Rectal smooth muscle tissue (tissue), 1 donor: Measurements from ENCODE around the gene HEATR5A.
A peak's percentile ranks its signal among the peaks of the same experiment; 100 is the strongest.
"Not testable (repeated sequence)": the region's sequence is repeated elsewhere in the genome, so short reads cannot be mapped to it uniquely, and the experiment has no call there.

Experiments used
- H3K27ac ChIP-seq: one replicate; pipeline ENCODE4 v1.7.0; 2013; ENCODE audit warnings: low read depth, low read length, inconsistent platforms
- H3K27me3 ChIP-seq: one replicate; pipeline ENCODE4 v1.7.0; 2013; ENCODE audit warnings: low read length; ENCODE audit not compliant: control insufficient read depth, insufficient read depth
- H3K36me3 ChIP-seq: one replicate; pipeline ENCODE4 v1.7.0; 2013; ENCODE audit warnings: low read length; ENCODE audit not compliant: control insufficient read depth, insufficient read depth
- H3K4me1 ChIP-seq: one replicate; pipeline ENCODE4 v1.7.0; 2013; ENCODE audit warnings: low read length; ENCODE audit not compliant: control insufficient read depth, insufficient read depth
- H3K4me3 ChIP-seq: one replicate; pipeline ENCODE4 v1.7.0; 2013; ENCODE audit warnings: low read length
- H3K9ac ChIP-seq: one replicate; pipeline ENCODE4 v1.7.0; 2013; ENCODE audit warnings: low read length

Gene HEATR5A

DNA sequence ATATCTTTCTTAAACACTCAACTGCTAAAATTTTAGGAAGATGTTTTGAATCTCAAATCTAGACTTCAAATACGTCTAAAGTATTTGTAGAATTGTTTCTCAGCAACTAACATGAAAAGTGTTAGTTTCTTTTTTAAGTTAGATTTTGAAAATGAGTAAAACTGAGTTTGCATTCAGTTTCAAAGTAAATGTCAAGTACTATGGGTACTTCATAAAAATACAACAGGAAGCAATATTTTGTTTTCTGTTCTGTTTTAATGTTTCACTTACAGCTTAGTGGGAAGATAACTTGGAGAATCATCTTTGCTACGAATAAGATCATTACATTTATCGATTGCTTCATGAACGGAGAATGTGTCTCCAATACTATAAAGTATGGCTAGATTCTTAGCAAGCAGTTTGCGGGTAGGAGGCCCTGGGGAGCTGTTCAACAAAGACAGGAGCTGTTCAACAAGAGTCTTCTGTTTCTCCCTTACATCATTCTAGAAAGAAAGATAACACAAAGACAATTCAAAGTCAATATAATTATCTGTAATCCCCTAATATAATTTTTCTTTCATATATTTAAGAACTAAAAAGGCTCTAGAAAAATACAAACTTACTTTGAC is 20.2 kb downstream of the HEATR5A start:
- Histone ChIP-seq H3K36me3 (peaks cover 6% of the 10 kb centered on the region), H3K9ac (no peak overlapping the region), H3K27ac (no peak overlapping the region)

DNA sequence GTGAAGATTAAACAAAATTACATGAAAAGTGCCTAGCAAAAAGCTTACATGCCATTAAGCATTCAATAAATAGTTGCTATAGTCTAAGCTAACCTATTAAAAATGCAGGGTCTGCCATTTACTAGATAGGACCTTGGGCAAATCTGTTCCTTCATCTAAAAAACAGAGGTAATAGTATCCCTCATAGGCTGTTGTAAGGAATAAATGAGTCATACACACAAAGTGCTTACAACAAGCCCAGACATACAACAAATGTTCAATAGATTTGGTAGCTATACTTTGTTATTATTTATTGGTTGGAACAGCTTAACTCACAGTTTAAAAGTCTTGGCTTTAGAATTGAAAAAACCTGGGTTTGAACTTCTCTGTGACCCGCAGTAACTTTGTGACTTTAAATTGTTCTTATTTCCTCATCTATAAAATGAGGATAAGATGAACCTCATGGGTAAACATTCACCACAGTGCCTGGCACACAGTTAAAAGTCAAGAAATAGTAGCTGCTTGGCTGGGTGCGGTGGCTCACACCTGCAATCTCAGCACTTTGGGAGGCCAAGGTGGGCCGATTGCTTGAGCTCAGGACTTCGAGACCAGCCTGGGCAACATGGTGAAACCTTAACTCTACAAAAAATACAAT is 24.7 kb downstream of the HEATR5A start:
- no peak overlapping the region for H3K4me3 ChIP-seq
- no peak overlapping the region for H3K27ac ChIP-seq
- H3K4me1 ChIP-seq: no peaks in the 10 kb centered on the region
- no peak overlapping the region for H3K9ac ChIP-seq
- peaks cover 6% of the 10 kb centered on the region for H3K36me3 ChIP-seq
- H3K27me3 ChIP-seq: no peaks in the 10 kb centered on the region

More for the DNA sequence above, 20.2 kb downstream of the HEATR5A start:
- Histone ChIP-seq H3K4me3 (no peak overlapping the region), H3K27me3 (no peaks in the 10 kb centered on the region), H3K4me1 (no peaks in the 10 kb centered on the region)

- H3K36me3 ChIP-seq: peaks cover 6% of the 10 kb centered on the region
- H3K4me3 ChIP-seq: no peak overlapping the region
- H3K27ac ChIP-seq: no peak overlapping the region
- no peak overlapping the region for H3K9ac ChIP-seq
- no peaks in the 10 kb centered on the region for H3K27me3 ChIP-seq
- H3K4me1 ChIP-seq: no peaks in the 10 kb centered on the region
Observed at GRCh38 chr14:31395119-31395518, 25.2 kb downstream of the HEATR5A start.

GRCh38 chr14:31391977-31392503 is 28.3 kb downstream of the HEATR5A start:
- H3K4me1 ChIP-seq: no peaks in the 10 kb centered on the region
- no peak overlapping the region for H3K27ac ChIP-seq
- H3K4me3 ChIP-seq: no peak overlapping the region
- H3K27me3 ChIP-seq: no peaks in the 10 kb centered on the region
- no peak overlapping the region for H3K9ac ChIP-seq
- no peaks in the 10 kb centered on the region for H3K36me3 ChIP-seq

GRCh38 chr14:31391473-31391872 is 28.9 kb downstream of the HEATR5A start:
- Histone ChIP-seq H3K9ac (no peak overlapping the region), H3K27me3 (no peaks in the 10 kb centered on the region), H3K4me1 (no peaks in the 10 kb centered on the region), H3K36me3 (no peaks in the 10 kb centered on the region), H3K27ac (no peak overlapping the region), H3K4me3 (no peak overlapping the region)

- Histone ChIP-seq H3K27me3 (no peaks in the 10 kb centered on the region), H3K36me3 (no peaks in the 10 kb centered on the region), H3K9ac (no peak overlapping the region), H3K27ac (no peak overlapping the region), H3K4me3 (no peak overlapping the region), H3K4me1 (no peaks in the 10 kb centered on the region)
Observed at GRCh38 chr14:31389946-31390345, 30.4 kb downstream of the HEATR5A start.

DNA sequence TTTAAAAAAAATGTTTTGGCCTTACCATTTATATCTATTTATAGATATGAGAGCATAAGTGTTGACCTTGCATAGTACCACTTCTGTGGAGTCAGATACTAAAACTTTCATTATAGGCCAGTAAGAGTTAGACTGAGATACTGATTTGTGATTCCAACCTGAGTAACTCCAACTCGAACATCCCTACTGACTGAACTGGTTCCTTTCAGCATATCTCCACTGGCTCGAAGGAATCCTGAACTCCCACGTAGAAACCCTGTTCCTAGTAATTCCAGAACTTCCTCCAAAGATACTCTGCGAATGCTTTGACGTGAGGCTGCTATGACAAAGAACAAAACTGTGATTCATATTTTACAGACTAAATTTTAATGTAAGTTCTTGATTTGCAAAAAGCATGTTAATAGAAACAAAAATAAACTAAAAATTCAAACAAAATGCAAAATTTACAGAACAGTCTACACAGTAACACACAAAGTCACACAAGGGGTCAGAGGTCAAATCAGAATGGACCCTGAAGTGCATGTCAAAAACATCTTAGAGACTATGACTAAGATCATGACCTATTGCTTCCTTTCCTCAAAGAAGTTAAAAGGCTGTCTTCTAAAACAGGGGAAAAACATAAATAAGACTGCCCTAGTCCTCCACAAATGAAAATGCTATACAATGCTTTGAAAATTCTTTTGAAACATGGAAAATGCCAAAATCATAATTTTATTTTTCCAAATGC is 31.5 kb downstream of the HEATR5A start:
- no peaks in the 10 kb centered on the region for H3K4me1 ChIP-seq
- no peak overlapping the region for H3K4me3 ChIP-seq
- no peak overlapping the region for H3K9ac ChIP-seq
- no peaks in the 10 kb centered on the region for H3K27me3 ChIP-seq
- H3K36me3 ChIP-seq: no peaks in the 10 kb centered on the region
- peak overlapping the region; percentile 6 for H3K27ac ChIP-seq

DNA sequence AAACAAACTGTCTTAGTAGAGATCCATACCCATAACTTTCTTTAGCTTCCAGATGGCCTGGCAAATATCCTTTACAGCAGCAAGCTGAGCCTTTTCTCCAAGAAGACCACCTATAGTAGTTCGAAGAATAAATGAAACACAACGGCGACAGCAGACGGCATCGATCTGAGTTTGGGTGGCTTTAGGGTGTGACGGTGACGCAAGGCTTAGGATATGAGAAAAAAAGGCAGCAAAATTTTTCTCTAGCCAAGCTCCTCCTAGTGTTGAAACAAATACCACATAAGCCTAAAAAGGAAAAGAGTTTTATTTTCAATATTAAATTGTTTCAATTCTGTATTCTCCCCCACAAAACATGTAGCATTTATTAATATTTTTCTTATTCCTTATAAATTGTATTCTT is 33.3 kb downstream of the HEATR5A start:
- Histone ChIP-seq H3K4me3 (no peak overlapping the region), H3K9ac (no peak overlapping the region), H3K4me1 (no peaks in the 10 kb centered on the region), H3K27ac (no peak overlapping the region), H3K36me3 (peaks cover 5% of the 10 kb centered on the region), H3K27me3 (no peaks in the 10 kb centered on the region)

GRCh38 chr14:31386271-31386670 is 34.1 kb downstream of the HEATR5A start:
- Histone ChIP-seq H3K27me3 (no peaks in the 10 kb centered on the region), H3K9ac (no peak overlapping the region), H3K36me3 (peaks cover 8% of the 10 kb centered on the region), H3K27ac (no peak overlapping the region), H3K4me1 (no peaks in the 10 kb centered on the region), H3K4me3 (no peak overlapping the region)

- H3K9ac ChIP-seq: no peak overlapping the region
- H3K27ac ChIP-seq: no peak overlapping the region
- H3K36me3 ChIP-seq: peaks cover 9% of the 10 kb centered on the region
- no peaks in the 10 kb centered on the region for H3K4me1 ChIP-seq
- no peak overlapping the region for H3K4me3 ChIP-seq
- no peaks in the 10 kb centered on the region for H3K27me3 ChIP-seq
Observed at GRCh38 chr14:31382221-31382620, 38.1 kb downstream of the HEATR5A start.

DNA sequence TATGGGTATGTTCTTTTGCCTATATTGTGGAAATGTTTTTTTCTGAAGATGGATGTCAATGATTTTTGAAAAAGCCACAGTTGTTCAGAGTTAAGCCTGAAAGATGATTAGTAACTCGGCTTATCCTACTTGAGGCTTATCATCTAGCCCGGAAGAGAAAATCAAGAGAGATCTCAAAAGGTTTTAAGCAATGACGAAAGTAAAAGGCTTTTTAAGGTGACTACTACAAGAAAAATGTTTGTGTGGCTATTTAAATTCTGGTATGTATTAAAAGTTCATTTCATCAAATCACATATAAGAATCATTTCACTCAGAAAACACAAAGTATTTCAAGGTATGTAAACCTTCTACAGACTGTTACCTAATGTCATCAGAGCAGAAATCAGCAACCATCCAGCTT is 40.2 kb downstream of the HEATR5A start:
- Histone ChIP-seq H3K4me3 (no peak overlapping the region), H3K4me1 (no peaks in the 10 kb centered on the region), H3K27me3 (no peaks in the 10 kb centered on the region), H3K27ac (no peak overlapping the region), H3K36me3 (peaks cover 10% of the 10 kb centered on the region), H3K9ac (no peak overlapping the region)

DNA sequence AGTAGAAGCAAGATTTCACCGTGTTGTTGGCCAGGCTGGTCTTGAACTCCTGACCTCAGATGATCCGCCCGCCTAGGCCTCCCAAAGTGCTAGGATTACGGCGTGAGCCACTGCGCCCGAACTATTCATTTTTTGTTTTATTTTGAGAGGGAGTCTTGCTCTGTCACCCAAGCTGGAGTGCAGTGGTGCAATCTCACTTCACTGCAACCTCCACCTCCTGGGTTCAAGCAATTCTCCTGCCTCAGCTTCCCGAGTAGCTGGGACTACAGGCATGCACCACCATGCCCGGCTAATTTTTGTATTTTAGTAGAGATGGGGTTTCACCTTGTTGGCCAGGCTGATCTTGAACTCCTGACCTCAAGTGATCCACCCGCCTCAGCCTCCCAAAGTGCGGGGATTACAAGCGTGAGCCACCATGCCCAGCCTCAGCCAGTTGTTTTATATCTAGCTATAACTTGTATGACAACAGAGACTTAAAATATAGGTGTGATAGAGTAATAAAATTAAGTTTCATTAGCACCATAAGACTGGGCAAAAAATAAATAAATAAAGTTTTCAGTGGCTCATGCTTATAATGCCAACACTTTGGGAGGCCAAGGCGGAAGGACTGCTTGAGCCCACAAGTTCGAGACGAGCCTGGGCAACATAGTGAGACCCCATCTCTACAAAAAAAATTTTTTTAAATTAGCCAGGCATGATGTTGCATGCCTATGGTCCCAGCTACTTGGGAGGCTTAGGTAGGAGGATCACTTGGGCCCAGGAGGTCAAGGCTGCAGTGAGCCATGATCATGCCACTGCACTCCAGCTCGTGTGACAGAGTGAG is 41.0 kb downstream of the HEATR5A start:
- peaks cover 14% of the 10 kb centered on the region for H3K36me3 ChIP-seq
- H3K27ac ChIP-seq, H3K9ac ChIP-seq, H3K4me1 ChIP-seq, H3K27me3 ChIP-seq, H3K4me3 ChIP-seq: not testable (repeated sequence)
